HEK293 (cell line): ENCODE results near the gene ASMT.

ENCODE experiments used
- CTCF ChIA-PET: fragments of 350-600 bp; formaldehyde crosslinking; extraction: SDS; loops from one replicate; lab custom pipeline; 2021; ENCODE audit warnings: antibody characterized with exemption; lab: Yijun Ruan, JAX
- POLR2A ChIA-PET: fragments of 300-600 bp; formaldehyde crosslinking; extraction: SDS; loops from one replicate; lab custom pipeline; 2020; ENCODE audit warnings: antibody characterized with exemption, inconsistent platforms; lab: Yijun Ruan, JAX
- H3K27ac ChIP-seq: fragments of 200-500 bp; sonication (Bioruptor generic); 2 replicates; pipeline ENCODE4 v1.5.1; 2014; ENCODE audit warnings: low read depth, low read length, control low read depth, inconsistent platforms; ENCODE audit errors: extremely low read depth
- H3K36me3 ChIP-seq, 2 experiments: fragments of 200-500 bp in 1 of 2; sonication (Bioruptor generic) in 1 of 2; 1 replicate in 1 of 2; 2 replicates in 1 of 2; pipeline ENCODE4 v1.5.1; 2014 to 2017; ENCODE audit warnings: inconsistent platforms in 2 of 2, low read length in 2 of 2; ENCODE audit not compliant: control insufficient read depth in 2 of 2, insufficient read depth in 1 of 2
- H3K4me1 ChIP-seq: fragments of 200-500 bp; sonication (Bioruptor generic); 2 replicates; pipeline ENCODE4 v1.5.1; 2014; ENCODE audit warnings: mild to moderate bottlenecking, low read length, inconsistent platforms; ENCODE audit not compliant: control insufficient read depth, insufficient read depth
- H3K4me3 ChIP-seq: 2 replicates; pipeline ENCODE4 v1.5.1; 2011; ENCODE audit warnings: low read depth, mild to moderate bottlenecking, control low read depth, low read length, moderate library complexity
- H3K9me3 ChIP-seq: fragments of 200-500 bp; sonication (Bioruptor generic); 2 replicates; pipeline ENCODE4 v1.5.1; 2014; ENCODE audit warnings: low read depth, low read length, inconsistent platforms; ENCODE audit not compliant: control insufficient read depth, insufficient read depth
- GLIS1 ChIP-seq: fragments of 450-650 bp; formaldehyde crosslinking; IDR thresholded peaks from 2 replicates; pipeline ENCODE4 v1.5.1; 2016; ENCODE audit warnings: missing biosample characterization, missing genetic modification characterization
- MEIS1 ChIP-seq: sonication (generic); formaldehyde crosslinking; IDR thresholded peaks from 2 replicates; pipeline ENCODE4 v1.8.1; 2022; ENCODE audit warnings: missing genetic modification reagents, mild to moderate bottlenecking, borderline replicate concordance
- SETDB1 ChIP-seq: IDR thresholded peaks from one replicate; pipeline ENCODE4 v1.6.1; 2017; ENCODE audit warnings: mild to moderate bottlenecking, low read length, moderate library complexity, mixed read lengths; ENCODE audit not compliant: insufficient read length
- TRIM28 ChIP-seq: IDR thresholded peaks from 2 replicates; pipeline ENCODE4 v1.6.1; 2011; ENCODE audit warnings: low read length, control low read depth, borderline replicate concordance
- ZBTB20 ChIP-seq: fragments of 450-650 bp; formaldehyde crosslinking; IDR thresholded peaks from 2 replicates; pipeline ENCODE4 v1.5.1; 2016; ENCODE audit warnings: missing biosample characterization, missing genetic modification characterization
- ZNF133 ChIP-seq: fragments of 450-650 bp; formaldehyde crosslinking; IDR thresholded peaks from 2 replicates; pipeline ENCODE4 v1.5.1; 2016; ENCODE audit warnings: missing biosample characterization, missing genetic modification characterization
- ZNF24 ChIP-seq: fragments of 450-650 bp; formaldehyde crosslinking; IDR thresholded peaks from 2 replicates; pipeline ENCODE4 v1.5.1; 2016; ENCODE audit warnings: missing biosample characterization, missing genetic modification characterization
- ZNF560 ChIP-seq: fragments of 450-650 bp; formaldehyde crosslinking; IDR thresholded peaks from 2 replicates; pipeline ENCODE4 v1.5.1; 2017; ENCODE audit warnings: missing biosample characterization, missing genetic modification characterization, borderline replicate concordance
- ZNF626 ChIP-seq: fragments of 450-650 bp; sonication (Bioruptor Pico); formaldehyde crosslinking; IDR thresholded peaks from 2 replicates; pipeline ENCODE4 v1.5.1; 2018; ENCODE audit warnings: missing biosample characterization, missing genetic modification characterization, inconsistent platforms
- ZNF747 ChIP-seq: fragments of 450-650 bp; formaldehyde crosslinking; IDR thresholded peaks from 2 replicates; pipeline ENCODE4 v1.5.1; 2016; ENCODE audit warnings: missing biosample characterization, missing genetic modification characterization
- ZXDB ChIP-seq: fragments of 450-650 bp; formaldehyde crosslinking; IDR thresholded peaks from 2 replicates; pipeline ENCODE4 v1.5.1; 2016; ENCODE audit warnings: missing biosample characterization, missing genetic modification characterization
- TF ChIP-seq, protein P1 (sequence below): fragments of 450-650 bp; IDR thresholded peaks from 2 replicates; pipeline ENCODE4 v1.5.1; 2018; ENCODE audit warnings: missing biosample characterization, mild to moderate bottlenecking, missing genetic modification characterization
- TF ChIP-seq, protein P2 (sequence below): fragments of 450-650 bp; formaldehyde crosslinking; IDR thresholded peaks from 2 replicates; pipeline ENCODE4 v1.5.1; 2016; ENCODE audit warnings: missing biosample characterization, missing genetic modification characterization
- TF ChIP-seq, protein P3 (sequence below): fragments of 450-650 bp; formaldehyde crosslinking; IDR thresholded peaks from 2 replicates; pipeline ENCODE4; 2016; ENCODE audit warnings: missing biosample characterization, missing genetic modification characterization
- TF ChIP-seq, protein P4 (sequence below): fragments of 450-650 bp; formaldehyde crosslinking; IDR thresholded peaks from 2 replicates; pipeline ENCODE4 v1.5.1; 2016; ENCODE audit warnings: missing biosample characterization, missing genetic modification characterization, low read depth

Gene ASMT

DNA sequence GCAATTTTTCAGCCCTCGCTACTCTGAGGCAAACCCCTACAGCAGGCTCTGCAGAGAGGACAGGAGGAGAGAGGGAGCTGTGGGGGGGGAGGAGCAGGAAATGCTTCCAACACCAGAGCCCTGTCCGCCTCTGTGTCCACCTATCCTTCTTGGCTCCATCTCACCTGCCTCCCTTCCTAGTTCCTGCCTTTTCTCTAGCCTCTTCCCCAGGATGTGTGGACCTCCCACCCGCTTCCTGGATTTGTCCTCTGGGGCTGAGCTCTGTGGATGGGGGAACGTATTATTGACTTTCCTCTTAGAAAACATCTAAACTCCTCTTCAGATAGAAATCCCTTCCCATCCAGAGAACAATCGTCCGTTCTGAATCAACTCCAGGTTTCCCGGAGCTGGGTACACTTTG, 14.4 kb downstream of the ASMT start:
- Histone ChIP-seq H3K36me3 (no peaks in the 10 kb centered on the region), H3K27ac (no peak overlapping the region), H3K4me3 (no peak overlapping the region), H3K9me3 (no peaks in the 10 kb centered on the region), H3K4me1 (no peaks in the 10 kb centered on the region)
- ChIA-PET POLR2A (no interaction called here), CTCF (no interaction called here)
- TF ChIP-seq ZNF747 (tag by site-specific recombination) (no peak), ZNF24 (tag by site-specific recombination) (no peak), ZNF560 (tag by site-specific recombination) (no peak), MEIS1 (CRISPR knock-in tag) (no peak), ZXDB (no peak), ZBTB20 (tag by site-specific recombination) (no peak)
- TF ChIP-seq, protein P1, sequence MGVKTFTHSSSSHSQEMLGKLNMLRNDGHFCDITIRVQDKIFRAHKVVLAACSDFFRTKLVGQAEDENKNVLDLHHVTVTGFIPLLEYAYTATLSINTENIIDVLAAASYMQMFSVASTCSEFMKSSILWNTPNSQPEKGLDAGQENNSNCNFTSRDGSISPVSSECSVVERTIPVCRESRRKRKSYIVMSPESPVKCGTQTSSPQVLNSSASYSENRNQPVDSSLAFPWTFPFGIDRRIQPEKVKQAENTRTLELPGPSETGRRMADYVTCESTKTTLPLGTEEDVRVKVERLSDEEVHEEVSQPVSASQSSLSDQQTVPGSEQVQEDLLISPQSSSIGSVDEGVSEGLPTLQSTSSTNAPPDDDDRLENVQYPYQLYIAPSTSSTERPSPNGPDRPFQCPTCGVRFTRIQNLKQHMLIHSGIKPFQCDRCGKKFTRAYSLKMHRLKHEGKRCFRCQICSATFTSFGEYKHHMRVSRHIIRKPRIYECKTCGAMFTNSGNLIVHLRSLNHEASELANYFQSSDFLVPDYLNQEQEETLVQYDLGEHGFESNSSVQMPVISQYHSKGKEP (tag by site-specific recombination): no peak
- TF ChIP-seq, protein P2, sequence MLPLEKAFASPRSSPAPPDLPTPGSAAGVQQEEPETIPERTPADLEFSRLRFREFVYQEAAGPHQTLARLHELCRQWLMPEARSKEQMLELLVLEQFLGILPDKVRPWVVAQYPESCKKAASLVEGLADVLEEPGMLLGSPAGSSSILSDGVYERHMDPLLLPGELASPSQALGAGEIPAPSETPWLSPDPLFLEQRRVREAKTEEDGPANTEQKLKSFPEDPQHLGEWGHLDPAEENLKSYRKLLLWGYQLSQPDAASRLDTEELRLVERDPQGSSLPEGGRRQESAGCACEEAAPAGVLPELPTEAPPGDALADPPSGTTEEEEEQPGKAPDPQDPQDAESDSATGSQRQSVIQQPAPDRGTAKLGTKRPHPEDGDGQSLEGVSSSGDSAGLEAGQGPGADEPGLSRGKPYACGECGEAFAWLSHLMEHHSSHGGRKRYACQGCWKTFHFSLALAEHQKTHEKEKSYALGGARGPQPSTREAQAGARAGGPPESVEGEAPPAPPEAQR: no peak

DNA sequence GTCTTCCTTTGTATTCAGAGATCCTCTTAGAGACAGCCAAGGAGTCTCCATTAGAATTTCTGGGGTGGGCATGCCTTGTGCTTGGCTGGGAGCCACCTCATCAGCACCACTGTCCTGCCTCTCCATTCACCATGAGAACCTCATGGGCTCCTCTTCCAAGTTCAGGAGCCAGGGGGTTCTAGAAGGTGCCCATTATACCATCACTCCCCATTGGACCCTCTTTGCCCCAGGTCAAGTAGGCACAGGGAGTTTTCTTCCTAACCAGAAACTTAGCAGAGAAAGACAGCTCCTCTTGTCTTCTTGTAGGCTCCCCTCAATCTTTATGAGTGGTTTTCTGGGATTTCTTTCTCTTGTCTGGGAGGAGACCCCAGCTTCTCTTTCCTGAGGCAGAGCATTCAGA, 31.1 kb downstream of the ASMT start:
- no peaks in the 10 kb centered on the region for H3K4me1 ChIP-seq
- no peak overlapping the region for H3K27ac ChIP-seq
- POLR2A ChIA-PET: no interaction called here
- TF ChIP-seq ZNF626 (tag by site-specific recombination): 0 out of 2 replicates have a peak, but pooled peaks have one; percentile 10
- TF ChIP-seq SETDB1: peak; percentile 83
- TF ChIP-seq, protein P3, sequence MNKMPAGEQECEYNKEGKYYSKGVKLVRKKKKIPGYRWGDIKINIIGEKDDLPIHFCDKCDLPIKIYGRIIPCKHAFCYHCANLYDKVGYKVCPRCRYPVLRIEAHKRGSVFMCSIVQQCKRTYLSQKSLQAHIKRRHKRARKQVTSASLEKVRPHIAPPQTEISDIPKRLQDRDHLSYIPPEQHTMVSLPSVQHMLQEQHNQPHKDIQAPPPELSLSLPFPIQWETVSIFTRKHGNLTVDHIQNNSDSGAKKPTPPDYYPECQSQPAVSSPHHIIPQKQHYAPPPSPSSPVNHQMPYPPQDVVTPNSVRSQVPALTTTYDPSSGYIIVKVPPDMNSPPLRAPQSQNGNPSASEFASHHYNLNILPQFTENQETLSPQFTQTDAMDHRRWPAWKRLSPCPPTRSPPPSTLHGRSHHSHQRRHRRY (tag by site-specific recombination): no peak
- peak; percentile 79; the same call in 1 of the 2 replicates for TF ChIP-seq TRIM28
- TF ChIP-seq ZNF133 (tag by site-specific recombination): peak; percentile 84
- TF ChIP-seq, all 188 proteins: peak for 4
- Histone ChIP-seq H3K4me3 (no peak overlapping the region), H3K36me3 (no peaks in the 10 kb centered on the region), H3K9me3 (no peaks in the 10 kb centered on the region; the same call in 1 of the 2 replicates)
- CTCF ChIA-PET: no interaction called here

DNA sequence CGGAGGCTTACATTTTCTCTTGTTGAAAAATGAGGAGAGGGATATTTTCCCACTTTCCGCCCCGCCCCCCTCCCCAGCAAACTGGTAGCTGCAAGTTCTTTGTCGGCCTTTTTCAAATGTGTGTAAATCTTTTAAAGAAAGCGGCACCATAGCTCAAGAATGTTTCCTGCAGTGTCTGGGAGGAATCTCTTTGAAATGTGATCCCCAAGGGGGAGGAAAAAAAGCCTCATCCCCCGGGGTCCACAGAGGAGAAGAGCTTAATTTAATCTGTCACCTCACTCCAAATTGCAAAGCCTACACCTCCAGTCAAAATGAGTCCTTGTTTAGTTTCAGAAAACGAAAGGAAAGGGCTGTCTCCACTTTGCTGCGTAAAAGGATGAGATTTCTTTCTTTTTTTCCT, 34.8 kb downstream of the ASMT start:
- Histone ChIP-seq H3K4me3 (no peak overlapping the region), H3K4me1 (no peaks in the 10 kb centered on the region), H3K36me3 (no peaks in the 10 kb centered on the region), H3K9me3 (no peaks in the 10 kb centered on the region; the same call in 1 of the 2 replicates), H3K27ac (no peak overlapping the region)
- POLR2A ChIA-PET: no interaction called here
- CTCF ChIA-PET: no interaction called here
- no peak for TF ChIP-seq GLIS1 (tag by site-specific recombination)
- TF ChIP-seq, protein P4, sequence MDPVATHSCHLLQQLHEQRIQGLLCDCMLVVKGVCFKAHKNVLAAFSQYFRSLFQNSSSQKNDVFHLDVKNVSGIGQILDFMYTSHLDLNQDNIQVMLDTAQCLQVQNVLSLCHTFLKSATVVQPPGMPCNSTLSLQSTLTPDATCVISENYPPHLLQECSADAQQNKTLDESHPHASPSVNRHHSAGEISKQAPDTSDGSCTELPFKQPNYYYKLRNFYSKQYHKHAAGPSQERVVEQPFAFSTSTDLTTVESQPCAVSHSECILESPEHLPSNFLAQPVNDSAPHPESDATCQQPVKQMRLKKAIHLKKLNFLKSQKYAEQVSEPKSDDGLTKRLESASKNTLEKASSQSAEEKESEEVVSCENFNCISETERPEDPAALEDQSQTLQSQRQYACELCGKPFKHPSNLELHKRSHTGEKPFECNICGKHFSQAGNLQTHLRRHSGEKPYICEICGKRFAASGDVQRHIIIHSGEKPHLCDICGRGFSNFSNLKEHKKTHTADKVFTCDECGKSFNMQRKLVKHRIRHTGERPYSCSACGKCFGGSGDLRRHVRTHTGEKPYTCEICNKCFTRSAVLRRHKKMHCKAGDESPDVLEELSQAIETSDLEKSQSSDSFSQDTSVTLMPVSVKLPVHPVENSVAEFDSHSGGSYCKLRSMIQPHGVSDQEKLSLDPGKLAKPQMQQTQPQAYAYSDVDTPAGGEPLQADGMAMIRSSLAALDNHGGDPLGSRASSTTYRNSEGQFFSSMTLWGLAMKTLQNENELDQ (tag by site-specific recombination): no peak
